HG02642 (cell line): ENCODE results near the gene PTPRN2.
"Not testable (repeated sequence)": the region's sequence is repeated elsewhere in the genome, so short reads cannot be mapped to it uniquely, and the experiment has no call there.

Experiments used
- ATAC-seq: cut with Tn5 transposase; IDR thresholded peaks from one replicate; pipeline ENCODE4 v1.9.1; 2021; ENCODE audit warnings: mild to moderate bottlenecking; ENCODE audit not compliant: unreplicated experiment, poor library complexity

Gene PTPRN2

DNA sequence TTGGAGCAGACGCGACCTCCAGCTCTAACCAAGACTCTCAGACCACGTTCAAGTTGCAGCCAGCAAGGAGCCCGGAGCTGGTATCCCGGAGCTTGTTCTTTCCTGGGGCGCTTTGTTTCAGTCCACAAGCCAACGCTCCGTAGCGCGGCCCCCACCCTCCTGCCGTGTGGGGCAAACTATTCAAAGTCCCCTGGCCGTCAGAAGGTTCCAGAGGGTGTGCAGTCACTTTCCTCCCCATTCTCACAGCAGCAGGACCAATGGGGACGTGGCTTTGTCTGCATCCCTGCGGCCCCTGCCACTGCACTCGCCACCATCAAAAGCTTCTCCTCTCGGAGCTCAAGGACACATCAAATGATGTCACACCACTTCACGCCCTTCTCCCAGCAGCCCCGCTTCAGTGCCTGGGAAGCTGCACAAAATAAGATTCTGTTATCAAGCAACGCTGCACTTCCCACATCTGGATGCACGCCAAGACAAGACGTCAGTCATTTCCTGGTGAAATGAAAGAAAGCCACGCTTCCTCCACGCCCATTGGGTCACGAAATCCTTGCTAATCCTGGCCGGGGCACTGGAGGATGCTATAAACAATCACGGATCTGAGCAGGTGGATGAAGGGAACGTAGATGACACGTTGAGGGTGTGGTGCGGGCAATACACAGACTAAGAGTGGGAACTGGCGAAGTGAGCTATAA lies 348.2 kb downstream of the PTPRN2 start:
- ATAC-seq = no peak

DNA sequence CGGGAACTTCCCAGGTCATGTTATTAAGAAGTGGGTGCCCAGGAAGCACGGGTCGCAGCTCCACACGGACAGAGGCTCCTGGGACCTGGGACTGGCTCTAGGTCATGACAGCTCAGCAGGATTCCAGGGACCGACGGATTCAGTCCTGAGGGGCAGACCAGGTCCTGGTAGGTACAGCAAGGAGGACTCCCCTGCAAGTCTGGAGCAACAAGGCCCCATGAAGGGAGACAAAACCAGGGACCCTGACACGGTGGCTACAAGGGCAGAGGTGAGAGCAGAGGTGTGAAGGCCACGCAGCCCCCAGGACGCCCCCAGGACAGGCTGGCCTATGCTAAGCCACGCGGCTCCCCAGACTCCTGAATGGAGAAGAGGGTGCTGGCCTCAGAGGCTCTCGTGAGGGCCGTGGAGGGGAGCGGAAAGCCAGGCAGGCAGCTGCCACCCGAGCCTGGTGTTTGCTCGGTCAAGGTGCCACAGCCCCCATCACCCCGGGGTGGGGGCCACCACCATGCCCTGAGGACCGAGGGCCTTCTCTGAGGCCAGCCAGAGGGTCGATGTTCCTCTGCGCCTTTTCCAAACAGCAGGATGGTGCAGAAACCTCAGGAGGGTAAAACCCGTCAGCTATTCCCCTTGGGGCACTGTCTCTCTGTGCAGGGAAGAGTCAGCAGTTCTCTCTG lies 348.9 kb downstream of the PTPRN2 start:
- ATAC-seq = no peak

DNA sequence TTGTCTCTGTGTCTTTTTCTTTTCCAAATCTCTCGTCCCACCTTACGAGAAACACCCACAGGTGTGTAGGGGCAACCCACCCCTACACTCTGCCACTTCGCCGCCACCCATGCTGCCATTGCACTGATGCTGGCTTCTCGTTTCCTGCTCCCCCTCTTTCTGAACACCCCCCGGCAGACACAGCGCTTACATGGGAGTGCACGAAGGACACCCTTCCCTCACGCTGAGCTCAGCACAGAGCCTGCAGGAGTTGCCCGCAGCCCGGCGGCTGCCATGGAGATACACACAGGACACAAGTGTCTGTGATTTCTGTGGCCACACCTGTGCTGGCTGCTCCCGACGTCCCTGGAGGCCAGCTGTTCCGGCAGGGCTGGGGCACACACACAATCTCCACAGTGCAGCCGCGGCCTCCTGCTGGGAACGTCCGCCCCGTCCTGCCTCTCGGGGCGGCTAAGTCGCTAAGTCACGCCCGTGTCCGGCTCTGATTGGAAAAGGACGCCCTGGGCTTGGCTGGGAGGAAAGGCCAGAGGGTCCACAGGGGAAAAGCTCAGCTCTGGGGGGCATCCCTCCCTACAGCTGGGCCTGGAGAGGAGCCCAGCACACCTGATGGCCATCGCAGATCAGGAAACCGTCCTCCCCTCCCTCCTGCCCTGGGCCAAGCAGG lies 349.8 kb downstream of the PTPRN2 start:
- no peak for ATAC-seq

DNA sequence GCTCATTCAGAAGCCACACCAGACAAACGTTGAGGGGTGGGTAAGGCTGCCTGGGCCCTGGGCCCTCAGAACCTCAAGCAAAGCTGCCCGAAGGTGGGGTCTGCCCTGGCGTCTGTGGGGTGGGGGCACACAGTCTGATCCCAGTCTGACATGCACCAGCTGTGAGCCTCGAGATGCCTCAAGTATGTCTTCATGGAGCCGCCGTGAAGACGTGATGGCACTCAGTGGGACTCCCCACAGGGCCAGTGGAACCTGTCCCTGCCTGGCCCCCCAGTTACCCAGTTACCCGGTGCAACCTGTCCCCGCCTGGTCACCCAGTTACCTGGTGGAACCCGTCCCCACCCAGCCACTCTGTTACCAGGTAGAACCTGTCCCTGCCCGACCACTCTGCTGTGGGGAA lies 351.2 kb downstream of the PTPRN2 start:
- ATAC-seq = no peak

DNA sequence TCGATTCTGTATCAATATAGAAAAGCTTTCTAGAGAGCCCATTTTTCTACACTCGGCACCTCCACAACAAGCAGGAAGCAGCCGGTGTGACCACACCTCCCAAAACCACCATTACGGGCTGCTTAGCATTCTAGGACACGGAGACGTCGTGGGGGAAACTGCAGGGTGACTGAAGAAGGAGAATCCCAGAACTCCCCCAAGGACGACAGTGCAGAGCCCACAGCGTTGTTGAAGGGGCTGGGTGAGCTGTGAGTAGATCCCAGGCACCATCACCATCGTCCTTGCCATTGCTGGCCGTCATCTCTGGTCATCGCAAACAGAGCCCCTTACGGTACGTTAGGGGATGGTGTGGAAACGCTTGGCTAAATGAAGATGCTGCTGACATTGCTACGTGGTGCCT lies 351.8 kb downstream of the PTPRN2 start:
- ATAC-seq = no peak

DNA sequence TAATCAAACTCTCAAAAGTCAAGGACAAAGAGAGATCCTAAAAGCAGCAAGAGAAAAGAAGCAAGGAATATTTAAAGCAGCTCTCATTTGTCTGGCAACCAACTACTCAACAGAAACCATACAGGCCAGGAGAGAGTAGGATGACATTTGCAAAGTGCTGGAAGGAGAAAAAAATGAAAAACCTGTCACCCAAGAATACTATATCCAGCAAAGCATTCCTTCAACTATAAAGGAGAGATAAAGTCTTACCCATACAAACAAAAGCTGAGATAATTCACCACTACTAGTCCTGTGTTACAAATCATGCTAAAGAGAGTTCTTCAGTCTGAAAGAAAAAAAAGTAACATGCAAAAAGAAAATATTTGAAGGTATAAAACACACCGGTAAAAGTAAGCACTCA lies 357.7 kb downstream of the PTPRN2 start:
- no peak for ATAC-seq

DNA sequence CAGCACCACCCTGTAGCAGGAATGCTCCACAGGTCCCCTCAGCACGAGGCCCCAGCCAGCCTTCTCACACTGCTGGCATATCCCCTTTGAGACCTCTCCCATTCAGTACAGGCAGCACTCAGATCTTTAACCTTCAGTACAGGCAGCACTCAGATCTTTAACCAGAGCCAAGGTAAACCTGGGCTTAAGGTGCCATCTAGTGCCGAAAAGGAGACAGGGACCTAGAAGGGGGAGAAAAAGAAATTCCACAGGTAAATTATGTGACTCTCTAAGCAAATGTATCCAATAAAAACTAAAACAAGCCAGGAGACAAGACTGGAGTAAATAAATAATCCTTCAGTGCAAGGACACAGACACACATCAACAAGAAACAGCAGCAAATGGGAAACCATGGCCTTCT lies 358.6 kb downstream of the PTPRN2 start:
- no peak for ATAC-seq

DNA sequence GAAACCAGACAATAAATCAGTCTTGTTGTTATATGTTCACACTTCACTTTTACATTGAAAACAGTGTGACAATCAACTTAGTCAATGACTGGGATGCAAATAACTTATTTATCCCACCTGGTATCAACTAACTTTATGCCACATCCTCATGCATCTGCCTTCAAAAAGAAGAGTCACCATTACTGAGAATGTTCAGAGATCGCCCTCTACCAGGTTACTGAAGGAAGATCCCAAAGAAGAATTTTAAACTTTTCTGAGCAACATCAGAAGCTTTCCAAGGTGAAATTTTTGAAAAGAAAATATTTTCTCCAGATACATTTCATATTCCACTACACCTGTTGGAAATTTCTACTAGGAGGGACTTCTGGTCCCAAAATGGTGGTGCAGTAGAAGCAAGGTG lies 359.5 kb downstream of the PTPRN2 start:
- no peak for ATAC-seq

DNA sequence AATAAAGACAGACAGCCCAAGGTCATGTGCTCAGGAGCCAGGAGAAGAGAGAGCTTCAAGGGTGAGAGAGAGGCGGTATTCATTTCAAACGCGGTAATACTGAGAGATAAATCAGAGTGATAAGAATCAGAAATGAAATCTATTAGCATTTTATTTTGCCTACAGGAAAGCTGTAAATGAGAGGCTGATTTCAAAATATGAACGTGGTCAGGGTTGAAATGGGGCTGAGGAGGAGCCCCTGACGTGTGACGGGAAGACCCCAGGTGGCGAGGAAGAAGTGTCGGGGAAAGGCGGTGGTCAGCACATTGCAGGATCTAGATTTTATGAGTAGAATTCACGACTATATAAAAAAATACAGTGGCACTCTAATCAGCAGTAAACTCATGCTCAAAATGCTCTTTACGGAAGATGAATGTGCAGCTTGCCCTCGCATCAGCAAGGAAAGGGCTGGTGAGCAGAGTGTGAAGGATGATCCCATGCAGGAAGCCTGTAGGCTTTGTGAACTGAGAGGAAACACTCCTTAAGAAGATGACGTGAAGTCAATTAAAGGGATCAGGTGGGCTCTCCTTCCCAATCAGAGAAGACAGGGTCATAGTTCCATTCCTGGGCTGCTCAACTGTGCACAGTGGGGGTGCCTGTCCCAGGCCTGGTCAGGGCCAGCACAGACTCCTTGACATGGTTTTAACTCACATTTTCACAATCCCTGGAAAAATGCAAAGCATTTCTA lies 360.2 kb downstream of the PTPRN2 start:
- no peak for ATAC-seq

DNA sequence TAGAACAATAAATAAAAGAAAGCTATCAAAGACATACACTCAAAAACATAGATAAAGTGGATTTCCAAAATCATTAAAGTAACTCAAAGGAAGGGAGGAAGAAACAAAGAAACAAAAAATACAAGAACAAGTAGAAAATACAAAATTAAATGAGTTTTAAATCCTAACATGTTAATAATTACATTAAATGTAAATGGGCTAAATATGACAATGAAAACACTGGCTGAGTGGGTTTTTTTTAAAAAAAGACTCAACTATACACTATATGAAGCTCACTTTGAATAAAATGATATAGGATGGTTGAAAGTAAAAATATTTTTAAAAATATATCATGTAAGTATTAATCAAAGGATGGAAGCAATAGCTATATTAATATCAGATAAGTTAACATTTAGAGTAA lies 371.4 kb downstream of the PTPRN2 start:
- ATAC-seq = no peak

DNA sequence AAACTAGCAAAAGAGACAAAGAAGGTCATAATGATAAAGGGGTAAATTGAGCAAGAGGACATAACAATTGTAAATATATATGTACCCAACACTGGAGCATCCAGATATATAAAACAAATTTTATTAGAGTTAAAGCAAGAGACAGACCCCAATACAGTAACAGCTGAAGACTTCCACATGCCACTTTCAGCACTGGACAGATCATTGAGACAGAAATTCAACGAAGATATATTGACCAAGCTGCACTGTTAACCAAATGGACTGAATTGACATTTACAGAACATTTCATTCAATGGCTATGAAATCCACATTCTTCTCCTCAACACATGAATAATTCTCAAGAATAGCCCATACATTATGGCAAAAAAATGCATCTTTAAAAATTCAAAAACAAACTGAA lies 378.2 kb downstream of the PTPRN2 start:
- ATAC-seq = no peak

DNA sequence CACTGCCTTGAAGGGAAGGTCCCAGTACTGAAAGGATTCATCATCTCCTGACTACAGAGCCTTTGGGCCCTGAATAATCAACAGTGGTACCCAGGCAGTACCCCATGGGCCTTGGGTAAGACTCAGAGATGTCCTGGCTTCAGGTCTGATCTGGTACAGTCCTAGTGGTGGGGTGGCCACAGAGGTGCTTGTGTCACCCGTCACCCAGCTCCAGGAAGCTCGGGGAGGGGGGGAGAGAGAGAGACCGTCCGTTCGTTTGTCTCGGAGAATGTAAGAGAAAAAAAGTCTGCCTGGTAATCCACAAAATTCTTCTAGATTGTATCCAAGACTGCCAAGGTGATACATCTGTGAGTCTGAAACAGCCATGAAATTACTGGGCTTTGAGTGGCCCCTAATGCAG lies 381.3 kb downstream of the PTPRN2 start:
- no peak for ATAC-seq

DNA sequence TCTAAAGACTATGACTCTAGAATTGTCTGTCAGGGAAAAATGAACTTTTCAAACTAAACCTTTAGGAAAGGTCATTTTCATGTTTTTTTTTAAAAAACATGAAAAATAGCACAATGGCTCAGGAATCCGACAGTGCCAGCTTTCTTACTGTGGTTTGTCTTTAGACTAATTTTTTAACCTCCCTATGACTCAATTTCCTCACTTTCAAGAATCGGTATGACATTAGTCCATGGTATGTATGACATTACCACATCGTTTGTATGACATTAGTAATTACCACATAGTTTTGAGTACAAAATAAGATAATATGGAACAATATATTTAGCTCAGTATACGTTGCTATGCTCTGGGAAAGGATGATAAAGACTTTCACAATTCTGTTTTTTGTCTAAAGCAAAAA lies 383.2 kb downstream of the PTPRN2 start:
- ATAC-seq = no peak

DNA sequence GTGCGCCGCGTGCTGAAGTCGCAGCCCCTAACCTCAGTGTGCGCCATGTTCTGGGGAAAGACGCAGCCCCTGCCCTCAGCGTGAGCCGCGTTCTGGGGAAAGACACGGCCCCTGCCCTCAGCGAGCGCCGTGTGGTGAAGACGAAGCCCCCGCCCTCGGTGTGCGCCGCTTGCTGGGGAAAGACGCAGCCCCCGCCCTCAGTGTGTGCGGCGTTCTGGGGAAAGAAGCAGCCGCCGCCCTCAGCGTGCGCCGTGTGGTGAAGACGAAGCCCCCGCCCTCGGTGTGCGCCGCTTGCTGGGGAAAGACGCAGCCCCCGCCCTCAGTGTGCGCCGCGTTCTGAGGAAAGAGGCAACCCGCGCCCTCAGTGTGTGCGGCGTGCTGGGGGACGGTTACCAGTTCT lies 383.7 kb downstream of the PTPRN2 start:
- ATAC-seq = not testable (repeated sequence)

DNA sequence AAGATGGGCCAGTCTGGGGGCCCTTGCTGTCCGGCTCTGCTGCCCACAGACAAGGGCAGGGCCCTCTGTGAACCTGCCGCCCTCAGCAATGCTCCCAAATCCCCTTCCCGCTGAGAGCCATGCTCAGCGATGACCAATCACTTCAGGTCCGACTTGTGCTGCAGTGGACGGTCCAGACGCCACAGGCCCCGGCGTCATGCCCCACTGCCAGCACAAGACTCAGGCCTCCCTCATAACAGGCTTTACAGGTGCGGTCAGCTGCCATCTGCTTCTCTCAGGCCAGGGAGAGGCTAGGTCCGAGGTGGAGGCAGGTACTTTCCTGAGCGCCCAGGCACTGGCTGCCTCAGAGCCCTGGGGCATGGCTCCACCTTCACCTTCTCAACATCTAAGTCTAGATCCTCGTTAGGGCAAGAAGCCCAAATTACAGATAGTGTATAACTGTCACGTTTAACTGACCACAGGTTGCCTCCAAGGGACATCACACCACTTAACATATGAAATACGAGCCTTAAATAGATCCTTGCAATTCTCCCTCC lies 393.2 kb downstream of the PTPRN2 start:
- no peak for ATAC-seq

DNA sequence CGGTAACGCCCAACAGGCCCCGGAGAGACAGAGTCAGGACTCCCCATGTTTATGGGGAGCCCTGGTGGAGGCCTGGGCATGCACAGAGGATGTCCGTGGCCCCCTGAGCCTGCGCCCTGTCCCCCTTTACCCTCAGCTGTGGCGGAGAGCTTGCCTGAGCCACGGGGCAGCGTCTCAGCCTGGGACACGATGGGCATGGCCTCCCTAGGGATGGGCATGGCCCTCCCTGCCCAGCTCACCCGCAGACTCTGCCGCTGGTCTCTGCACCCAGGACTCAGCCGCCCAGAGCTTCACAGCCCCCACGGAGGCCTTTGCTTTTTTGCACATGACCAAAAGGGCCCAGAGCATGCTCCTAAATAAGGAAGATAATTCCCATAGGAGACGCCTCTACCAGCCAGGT lies 394.2 kb downstream of the PTPRN2 start:
- ATAC-seq = no peak

DNA sequence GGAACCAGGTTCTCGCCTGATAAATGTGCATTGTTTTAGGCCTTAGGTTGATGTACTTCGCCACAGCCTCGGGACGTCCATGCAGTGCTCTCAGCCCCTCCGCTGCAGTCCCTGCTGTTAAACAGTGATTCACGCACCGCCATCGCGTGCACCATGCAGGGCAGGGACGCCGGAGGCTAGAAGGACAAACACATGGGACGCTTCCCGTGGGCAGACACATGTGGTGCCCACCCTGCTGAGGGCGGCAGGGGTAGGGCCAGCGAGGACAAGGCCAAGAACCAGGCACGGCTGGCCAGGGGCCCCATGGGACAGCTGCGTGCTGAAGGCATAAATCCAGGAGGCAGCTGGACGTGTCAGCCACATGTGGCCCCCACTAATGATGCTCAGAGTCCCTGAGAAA lies 394.7 kb downstream of the PTPRN2 start:
- ATAC-seq = no peak

DNA sequence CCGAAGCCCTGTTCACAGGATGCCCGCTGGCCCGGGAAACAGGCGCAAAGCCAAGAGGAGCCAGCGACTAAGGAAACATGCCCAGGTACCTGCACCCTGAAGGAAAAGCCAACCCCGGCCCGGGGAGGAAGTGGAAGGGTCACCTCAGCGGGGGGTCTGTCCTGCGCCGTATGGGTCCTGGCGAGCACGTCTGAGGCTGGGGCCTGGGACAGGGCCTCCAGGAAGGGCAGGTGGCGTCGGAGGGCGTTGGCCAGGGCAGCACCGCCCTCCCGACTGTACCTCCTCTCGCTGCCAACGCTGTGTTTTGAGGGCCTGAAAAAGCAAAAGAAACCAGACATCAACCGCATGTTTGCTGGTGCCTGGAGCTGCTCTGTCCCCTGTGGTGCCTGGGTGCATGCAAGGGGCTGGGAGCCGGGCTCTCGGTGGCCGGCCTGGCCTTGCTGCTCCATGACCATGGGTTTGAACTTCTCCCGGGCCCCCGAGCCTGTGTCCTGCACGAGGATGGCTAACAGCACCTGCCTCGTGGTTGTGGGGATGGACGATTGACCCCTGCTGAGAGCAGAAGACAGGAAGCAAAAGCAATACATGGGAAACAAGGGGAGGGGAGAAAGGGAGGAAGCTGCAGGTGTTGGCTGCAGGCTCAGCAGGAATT lies 395.3 kb downstream of the PTPRN2 start:
- no peak for ATAC-seq

DNA sequence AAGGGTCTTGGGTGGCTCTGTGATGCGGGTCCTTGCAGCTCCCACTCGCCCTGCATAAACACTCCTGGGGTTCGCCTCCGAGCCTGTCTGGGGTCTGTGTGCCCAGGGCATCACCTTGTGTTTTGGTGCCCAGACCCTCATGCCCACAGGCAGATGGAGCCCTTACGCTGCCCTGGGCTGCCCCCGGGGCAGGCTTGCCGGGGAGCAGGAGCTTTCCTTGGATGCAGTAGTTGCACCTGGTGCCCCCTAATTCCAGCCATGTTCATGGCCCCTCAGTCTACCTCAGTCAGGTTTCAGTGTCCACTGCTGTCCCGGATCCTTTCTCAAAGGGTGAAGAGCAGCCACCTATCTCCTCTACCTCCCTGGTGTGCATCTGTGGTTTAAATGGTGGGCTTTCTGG lies 396.0 kb downstream of the PTPRN2 start:
- no peak for ATAC-seq

DNA sequence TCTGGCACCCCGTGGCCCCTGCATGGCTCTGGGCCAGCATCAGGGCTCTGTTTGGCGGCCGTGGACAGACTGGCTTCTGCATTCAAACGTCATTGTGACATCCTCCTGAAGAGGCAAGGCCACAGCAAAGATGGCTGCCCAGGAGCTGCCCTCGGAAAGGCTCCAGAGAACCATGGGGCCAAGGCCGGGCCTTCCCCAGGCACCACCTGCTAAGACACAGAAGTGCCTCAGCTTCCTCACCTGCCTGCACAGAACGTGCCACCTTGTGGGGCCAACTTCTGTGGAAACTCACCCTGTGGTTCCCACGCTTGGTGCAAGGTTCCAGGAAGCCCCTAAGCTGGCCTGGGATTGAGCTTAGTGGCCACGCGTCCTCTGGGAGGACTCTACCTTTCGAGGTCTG lies 396.9 kb downstream of the PTPRN2 start:
- no peak for ATAC-seq
